Fibroblast of skin of abdomen (primary cell): ENCODE data around the gene APOH.

Experiments
- DNase-seq: peaks from one replicate; pipeline ENCODE4 v3.0.0-alpha.2; 2013

The APOH gene

DNA sequence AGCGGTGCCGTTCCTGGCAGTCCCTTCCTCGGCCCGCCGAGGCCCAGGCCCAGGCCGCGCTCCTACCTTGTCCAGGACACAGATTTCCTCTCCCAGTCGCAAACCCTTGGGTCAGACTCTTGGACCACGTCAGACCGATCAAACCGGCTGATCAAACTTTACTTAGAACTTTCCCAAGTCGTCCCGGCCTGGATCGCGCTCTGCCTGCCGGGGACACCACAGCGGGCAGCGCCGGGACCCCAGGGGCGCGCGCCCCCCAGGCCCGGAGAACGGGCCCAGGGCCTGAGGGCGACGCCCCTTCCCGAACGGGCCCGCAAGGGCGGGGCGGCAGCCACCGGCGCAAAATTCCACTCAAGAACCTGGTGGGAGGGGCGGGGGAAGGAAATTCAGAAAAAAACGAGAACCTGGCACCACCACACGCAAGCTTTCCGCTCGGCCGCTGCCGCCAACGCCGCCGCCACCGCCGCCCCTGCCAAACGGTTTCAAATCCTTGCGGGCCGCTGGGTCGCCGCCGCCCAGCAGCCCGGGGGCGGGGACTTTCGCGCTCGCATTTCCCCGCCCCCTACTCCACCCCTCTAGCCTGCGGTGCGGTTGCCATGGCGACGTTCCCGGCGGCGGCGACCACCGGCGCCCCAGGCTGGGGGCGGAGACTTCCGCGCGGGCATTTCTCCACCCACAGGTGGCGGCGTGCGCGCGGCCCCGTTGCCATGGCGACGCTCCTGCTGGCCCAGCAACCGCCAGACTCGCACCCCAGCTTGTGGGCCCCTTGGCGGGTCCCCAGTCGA is 37.4 kb downstream of the APOH start, which contains the start of gene CEP112:
Gene CEP112 (minus strand): TSS at position 541 of the 785 bp plus-strand sequence.
- peak; percentile 72 for DNase-seq

DNA sequence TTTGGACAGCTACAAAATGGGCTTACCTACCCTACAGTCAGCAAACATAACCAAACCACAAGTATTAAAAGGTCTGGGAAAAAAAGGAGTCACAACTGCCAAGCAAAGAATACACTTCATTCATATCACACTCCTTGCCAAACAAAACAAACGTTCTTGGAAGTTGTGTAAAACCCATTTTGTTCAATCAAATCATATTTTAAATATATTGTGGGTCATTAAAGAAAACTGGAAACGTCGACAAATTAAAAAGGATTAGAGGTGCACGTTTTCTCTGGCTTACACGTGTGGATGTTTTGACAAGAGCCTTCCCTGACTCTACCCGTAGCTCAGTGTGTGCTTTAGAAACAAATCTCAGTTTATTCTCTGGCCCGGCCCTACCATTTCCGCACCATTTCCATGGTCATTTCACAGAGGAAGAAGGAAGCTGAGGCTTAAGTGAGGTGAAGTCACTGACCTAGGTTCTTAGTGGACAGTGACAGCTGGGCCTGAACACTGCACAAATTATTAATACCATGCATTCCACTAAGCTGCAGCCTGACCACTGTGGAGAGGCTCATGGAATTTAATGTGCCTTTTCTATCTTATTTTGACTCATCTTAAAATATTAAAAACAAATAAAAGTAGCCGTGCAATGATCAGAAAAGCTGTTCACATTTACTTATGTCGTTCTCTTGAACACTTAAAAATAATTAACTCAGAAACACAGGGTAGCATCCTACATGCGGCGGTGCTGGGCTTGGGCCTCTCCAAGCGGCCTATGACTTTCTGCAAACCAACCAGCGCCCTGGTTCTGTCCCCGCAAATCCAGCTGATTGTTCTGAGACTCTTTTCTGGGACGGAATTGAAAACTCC is 38.2 kb downstream of the APOH start:
- DNase-seq, result peak; percentile 43

DNA sequence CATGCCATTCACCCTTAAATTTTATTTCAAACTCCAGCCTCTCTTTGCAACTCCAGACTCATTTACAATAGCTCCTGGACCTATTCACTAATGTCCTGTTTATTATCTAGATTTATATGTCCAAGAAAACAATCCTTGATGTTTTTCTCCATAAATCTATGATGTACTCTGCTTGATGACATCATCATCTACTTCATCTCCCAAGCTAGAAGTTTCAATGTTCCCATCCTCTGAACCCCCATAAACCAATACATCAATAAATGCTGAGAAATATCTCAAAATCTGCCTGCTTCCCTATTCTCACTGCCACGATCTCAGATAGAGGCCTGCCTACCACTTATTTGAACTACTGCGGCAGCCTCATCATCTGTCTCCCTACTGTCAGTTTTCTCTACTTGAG is 41.5 kb downstream of the APOH start:
- DNase-seq, result no peak

DNA sequence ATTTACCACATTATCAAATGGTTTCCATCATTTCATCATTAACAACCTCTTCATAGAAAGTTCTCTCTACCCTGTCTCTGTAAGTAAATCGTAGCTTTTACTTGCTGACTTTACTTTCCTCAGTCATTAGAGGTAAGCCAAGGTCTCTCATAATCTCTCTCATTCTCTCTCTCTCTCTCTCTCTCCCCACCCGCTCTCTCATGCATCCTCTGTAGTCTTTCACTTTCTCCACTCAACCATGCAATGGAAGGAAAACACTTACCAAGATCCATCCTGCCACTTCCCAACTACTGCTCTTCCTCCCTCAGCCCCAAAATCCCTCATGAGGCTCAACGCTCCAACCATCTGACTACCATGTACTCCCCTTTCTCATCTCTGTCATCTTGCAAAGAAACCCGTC is 43.4 kb downstream of the APOH start:
- DNase-seq, result no peak

DNA sequence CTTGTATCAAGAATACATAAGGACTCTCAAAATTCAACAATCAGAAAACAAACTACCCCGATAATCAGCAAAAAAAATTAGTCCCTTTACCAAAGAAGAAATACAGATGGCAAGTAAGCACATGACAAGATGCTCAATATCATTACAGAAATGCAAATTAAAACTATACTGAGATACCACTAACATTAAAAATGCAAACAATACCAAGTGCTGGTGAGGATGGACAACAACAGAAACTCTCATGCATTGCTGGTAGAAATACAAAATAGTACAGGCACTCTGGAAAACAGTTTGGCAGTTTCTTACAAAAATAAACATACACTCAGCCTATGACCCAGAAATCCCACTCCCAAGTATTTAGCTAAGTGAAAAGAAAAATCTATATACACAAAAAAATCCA is 44.8 kb downstream of the APOH start:
- no peak for DNase-seq

DNA sequence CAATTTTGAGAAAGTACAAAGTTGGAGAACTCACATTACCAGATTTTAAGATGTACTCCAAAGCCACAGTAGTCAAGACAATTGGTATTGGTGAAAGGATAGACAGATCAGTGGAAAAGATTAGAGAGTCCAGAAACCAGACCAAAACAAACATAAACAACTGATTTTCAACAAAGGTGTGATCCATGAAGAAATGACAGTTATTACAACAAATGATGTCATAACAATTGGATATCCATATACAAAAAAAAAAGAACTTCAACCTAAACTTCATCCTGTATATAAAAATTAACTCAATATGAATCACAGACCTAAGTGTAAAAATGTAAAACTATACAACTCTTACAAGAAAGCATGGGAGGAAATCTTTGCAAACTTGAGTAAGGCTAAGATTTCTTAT is 45.7 kb downstream of the APOH start:
- no peak for DNase-seq

DNA sequence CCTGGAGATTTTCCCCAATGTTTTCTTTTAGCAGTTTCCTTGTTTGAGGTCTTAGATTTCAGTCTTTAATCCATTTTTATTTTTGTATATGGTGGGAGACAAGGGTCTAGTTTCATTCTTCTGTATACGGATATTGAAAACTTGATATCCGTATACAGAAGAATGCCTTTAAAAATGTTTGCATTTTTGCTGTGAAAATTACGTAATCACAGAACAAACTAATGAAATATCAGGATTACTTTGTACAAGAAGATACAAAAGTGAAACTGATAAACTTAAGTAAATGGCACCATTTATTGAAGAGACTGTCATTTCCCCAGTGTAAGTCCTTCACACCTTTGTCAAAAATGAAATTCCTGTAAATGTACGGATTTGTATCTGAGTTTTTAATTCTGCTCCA is 50.6 kb downstream of the APOH start:
- DNase-seq, result no peak

DNA sequence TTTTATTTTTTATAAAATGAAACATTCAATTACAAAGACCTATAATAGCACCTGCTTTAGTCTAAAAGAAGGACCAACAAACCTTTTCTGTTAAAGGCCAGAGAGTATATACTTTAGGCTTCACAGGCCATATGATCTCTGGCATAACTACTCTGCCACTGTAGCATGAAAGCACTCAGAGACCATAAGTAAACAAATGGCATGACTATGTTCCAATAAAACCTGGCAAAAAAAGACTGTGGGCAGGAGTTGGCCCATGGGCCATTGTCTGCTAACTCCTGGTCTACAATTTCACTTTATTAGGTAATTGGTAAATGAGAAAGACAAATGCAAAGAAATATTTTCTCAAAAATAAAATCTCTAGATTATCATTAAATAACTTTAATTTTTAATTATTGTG is 52.2 kb downstream of the APOH start:
- DNase-seq, result no peak

DNA sequence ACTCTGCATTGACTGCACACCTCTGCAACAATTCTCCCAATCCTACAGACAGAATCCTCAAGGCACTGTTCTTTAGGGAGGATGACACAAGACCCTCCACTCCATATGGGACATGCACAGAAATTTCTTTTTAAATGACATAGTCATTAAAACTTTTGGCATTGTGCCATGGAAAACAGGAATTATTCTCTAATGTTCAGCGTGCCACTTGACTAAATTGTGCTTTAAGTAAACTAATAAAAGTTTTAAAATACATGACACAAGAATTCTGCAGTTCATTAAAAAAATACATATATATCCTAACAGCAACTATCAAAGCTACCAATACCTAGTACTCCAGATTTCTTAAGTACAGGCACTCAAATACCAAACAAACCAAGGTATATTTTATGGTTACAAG is 53.3 kb downstream of the APOH start:
- DNase-seq, result no peak

DNA sequence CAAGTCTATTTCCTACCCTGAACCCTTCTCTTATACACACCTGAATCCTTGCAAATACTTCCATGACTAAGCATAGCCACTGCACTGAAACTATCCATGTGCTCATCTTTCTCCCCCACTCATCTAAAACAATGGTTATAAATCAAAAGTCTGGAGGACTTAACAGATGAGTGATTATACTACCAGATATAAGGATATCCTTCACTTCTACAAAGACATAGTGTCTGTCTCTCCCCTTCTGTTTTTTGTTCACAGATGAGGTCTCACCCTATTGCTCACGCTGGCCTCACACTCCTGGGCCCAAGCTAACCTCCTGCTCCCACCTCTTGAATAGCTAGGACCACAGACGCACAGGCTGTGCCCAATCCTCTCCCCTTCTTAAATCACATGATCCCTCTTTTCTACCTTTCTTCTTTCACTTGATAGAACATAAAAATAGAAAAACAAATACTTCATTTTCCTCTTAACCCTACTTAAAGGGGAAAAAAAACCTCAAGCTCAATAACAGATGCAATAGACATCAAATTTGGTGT is 56.5 kb downstream of the APOH start:
- DNase-seq, result no peak

DNA sequence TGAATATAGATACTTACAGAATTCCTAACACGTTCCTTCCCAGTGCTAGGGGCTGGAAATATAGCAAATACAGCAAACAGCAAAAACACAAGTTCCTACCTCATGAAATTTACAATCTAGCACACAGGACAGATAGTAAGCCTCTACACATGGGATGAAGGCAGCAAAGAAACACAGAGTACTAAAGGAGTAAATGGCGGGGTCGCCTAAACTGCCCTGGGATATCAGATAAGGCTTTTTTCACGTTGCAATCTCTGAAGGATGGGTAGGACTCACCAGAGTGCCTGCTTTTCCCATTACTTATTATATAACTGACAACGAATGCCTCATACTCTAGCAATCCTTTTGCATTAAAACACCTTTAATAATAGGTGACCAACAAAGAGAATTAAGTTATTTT is 57.1 kb downstream of the APOH start:
- no peak for DNase-seq

DNA sequence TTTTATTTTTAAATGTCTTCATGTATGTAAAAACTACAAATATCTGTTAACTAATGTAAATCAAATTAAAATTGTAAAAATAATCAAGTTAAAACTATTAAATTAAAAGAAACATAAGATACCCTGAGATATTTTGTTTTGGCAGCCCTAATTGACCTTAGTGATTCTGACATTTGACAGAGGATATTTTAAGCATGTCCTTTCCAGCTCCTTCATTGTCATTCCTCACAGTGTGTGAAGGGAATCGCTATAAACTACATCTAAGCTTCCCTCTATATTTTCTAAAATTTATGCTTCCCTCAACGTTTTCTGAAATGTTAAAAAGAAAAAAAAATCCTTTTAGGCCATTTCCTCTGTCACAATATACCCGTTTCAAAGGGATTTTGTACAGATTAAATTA is 57.5 kb downstream of the APOH start:
- DNase-seq, result no peak

DNA sequence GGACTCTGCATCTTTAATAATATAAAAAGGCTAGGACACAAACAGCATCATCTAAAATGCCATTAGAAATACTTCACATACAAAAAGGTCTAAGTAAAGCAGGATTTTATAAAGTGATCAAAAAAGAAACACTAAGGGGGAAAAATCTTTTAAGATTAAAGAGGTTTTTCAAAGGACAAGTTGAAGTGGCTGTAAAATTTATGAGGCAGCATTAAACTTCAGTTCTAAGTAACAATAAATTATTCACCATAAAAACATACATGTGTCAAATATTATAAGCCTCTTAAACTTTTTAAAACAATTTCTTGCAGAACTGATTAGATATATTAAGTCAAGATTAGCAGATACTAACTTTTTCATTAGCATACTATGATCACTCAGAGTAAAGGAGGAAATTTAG is 58.0 kb downstream of the APOH start:
- no peak for DNase-seq

DNA sequence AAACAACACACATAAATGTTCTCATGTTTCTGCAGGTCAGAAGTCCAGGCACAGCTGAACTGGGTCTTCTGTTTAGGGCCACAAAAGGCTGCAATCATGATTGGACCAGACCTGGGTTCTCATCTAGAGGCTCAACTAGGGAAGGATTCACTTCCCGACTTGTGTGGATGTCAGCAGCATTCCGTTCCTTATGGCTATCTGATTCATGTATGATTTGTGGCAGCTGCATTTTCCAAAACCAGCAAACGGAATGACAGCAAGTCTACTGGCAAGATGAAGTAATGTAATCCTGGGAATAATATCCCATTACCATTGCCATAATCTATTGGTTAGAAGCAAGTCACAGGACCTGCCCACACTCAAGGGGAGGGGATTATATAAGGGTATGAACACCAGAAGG is 59.4 kb downstream of the APOH start:
- DNase-seq, result peak; percentile 34

DNA sequence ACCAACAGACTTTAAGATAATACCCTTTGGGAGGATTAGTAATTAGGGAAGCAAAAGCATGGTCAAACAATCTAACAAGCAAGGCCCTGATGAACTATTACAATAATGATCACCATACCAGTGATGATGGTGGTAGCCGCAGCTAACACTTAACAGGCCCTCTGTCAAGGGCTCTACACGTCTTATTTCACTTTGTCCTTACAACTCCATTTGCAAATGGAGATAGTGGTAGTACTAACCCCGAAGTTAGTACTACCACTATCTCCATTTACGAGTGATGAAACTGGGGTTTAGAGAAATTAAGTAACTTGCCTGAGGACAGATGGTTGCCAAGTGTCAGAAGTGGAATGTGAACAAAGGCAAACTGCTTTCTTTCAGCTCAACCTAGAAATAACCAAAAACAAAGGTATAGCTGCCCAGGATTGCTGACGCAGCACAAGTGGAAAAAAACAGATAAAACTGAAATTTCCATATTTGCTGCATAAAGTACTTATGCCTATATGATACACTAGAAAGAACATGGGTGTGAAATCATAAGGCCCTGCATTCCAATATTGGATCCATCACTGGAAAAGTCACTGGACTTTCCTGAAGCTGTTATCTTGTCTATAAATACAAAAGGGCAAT is 61.9 kb downstream of the APOH start:
- no peak for DNase-seq

DNA sequence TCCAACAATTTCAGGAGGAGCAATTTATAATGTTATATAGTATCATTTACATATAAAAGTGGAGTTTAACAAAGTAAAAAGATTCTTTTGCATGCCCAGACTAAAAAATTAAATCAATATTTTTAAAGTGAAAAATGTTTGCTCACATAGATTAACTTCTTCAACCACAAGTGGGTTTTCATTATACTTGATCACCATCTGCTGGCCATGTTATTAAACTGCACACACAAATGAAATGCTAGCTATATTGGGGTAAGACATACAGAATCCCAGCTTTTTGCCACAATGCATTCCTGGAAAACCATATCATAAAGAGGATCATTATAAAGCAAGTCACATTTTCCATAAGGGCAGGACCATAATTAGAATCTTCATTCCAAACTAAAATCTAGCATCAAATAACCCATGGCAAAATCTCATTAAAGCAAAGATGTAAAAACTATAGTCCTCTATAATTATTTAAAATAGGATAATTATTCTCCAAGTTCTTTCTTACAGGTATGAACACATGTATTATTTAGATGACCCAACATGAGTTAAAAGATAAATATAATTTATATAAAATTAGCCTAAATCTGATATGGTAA is 63.6 kb downstream of the APOH start:
- DNase-seq, result peak; percentile 61
